H9 (cell line): ENCODE data around the gene RPL22. TPM values are rescaled to one million over a fixed set of nuclear protein-coding genes. Genes with fewer than 3 reads are reported as not detected.

Experiments used
- DNase-seq: peaks from one replicate; pipeline ENCODE4 v3.0.0-alpha.2; 2017
- H2AFZ ChIP-seq: one replicate; pipeline ENCODE4 v1.6.1; 2013; ENCODE audit warnings: mild to moderate bottlenecking, low read length, control low read depth, moderate library complexity
- H2AK5ac ChIP-seq: 2 replicates; pipeline ENCODE4 v1.6.1; 2013; ENCODE audit warnings: low read length, control low read depth, mixed read lengths; ENCODE audit not compliant: insufficient read length
- H2BK120ac ChIP-seq: one replicate; pipeline ENCODE4 v1.6.1; 2013; ENCODE audit warnings: low read depth, mild to moderate bottlenecking, low read length, control low read depth, inconsistent platforms; ENCODE audit not compliant: poor library complexity, severe bottlenecking
- H2BK12ac ChIP-seq: 2 replicates; pipeline ENCODE4 v1.6.1; 2013; ENCODE audit warnings: low read length, control low read depth, mixed read lengths, low read depth; ENCODE audit not compliant: insufficient read length
- H2BK15ac ChIP-seq: 2 replicates; pipeline ENCODE4 v1.6.1; 2013; ENCODE audit warnings: low read depth, low read length, control low read depth
- H2BK20ac ChIP-seq: one replicate; pipeline ENCODE4 v1.6.1; 2013; ENCODE audit warnings: low read depth, mild to moderate bottlenecking, low read length, control low read depth, inconsistent platforms; ENCODE audit not compliant: poor library complexity, severe bottlenecking
- H2BK5ac ChIP-seq: 2 replicates; pipeline ENCODE4 v1.6.1; 2013; ENCODE audit warnings: low read length, control low read depth, mixed read lengths; ENCODE audit not compliant: insufficient read length
- H3K14ac ChIP-seq: 2 replicates; pipeline ENCODE4 v1.6.1; 2013; ENCODE audit warnings: low read length, control low read depth; ENCODE audit not compliant: insufficient read depth
- H3K18ac ChIP-seq: 2 replicates; pipeline ENCODE4 v1.6.1; 2013; ENCODE audit warnings: low read depth, mild to moderate bottlenecking, mixed read lengths, low read length, control low read depth; ENCODE audit not compliant: insufficient read length
- H3K23ac ChIP-seq: 2 replicates; pipeline ENCODE4 v1.6.1; 2013; ENCODE audit warnings: low read length, control low read depth, mixed read lengths, low read depth; ENCODE audit not compliant: insufficient read length
- H3K23me2 ChIP-seq: 2 replicates; pipeline ENCODE4 v1.6.1; 2013; ENCODE audit warnings: low read depth, mild to moderate bottlenecking, mixed read lengths, low read length, control low read depth; ENCODE audit not compliant: insufficient read length, poor library complexity, severe bottlenecking
- H3K27ac ChIP-seq: 2 replicates; pipeline ENCODE4 v1.5.1; 2013; ENCODE audit warnings: low read length, control low read depth, mixed read lengths, low read depth; ENCODE audit not compliant: insufficient read length
- H3K27me3 ChIP-seq: 2 replicates; pipeline ENCODE4 v1.6.1; 2013; ENCODE audit warnings: low read length, control low read depth, inconsistent platforms; ENCODE audit not compliant: insufficient read depth
- H3K4ac ChIP-seq: 2 replicates; pipeline ENCODE4 v1.6.1; 2013; ENCODE audit warnings: low read depth, mild to moderate bottlenecking, control low read depth, inconsistent platforms, low read length, moderate library complexity
- H3K4me1 ChIP-seq: 2 replicates; pipeline ENCODE4 v1.6.1; 2013; ENCODE audit warnings: low read length, control low read depth, inconsistent platforms; ENCODE audit not compliant: insufficient read depth
- H3K4me2 ChIP-seq: 2 replicates; pipeline ENCODE4 v1.6.1; 2013; ENCODE audit warnings: low read length, control low read depth, mixed read lengths; ENCODE audit not compliant: insufficient read length, insufficient read depth
- H3K56ac ChIP-seq: 2 replicates; pipeline ENCODE4 v1.6.1; 2013; ENCODE audit warnings: low read depth, mild to moderate bottlenecking, mixed read lengths, low read length, control low read depth; ENCODE audit not compliant: insufficient read length
- H3K79me1 ChIP-seq: 2 replicates; pipeline ENCODE4 v1.6.1; 2013; ENCODE audit warnings: low read depth, mild to moderate bottlenecking, moderate library complexity, low read length, control low read depth, inconsistent platforms; ENCODE audit not compliant: insufficient read depth, poor library complexity, severe bottlenecking
- H3K79me2 ChIP-seq: 2 replicates; pipeline ENCODE4 v1.6.1; 2013; ENCODE audit warnings: low read length, control low read depth, inconsistent platforms; ENCODE audit not compliant: insufficient read depth
- H3K9ac ChIP-seq: 2 replicates; pipeline ENCODE4 v1.6.1; 2013; ENCODE audit warnings: low read length, control low read depth, mixed read lengths; ENCODE audit not compliant: insufficient read length; ENCODE audit errors: extremely low read depth
- H3K9me3 ChIP-seq: one replicate; pipeline ENCODE4 v1.6.1; 2013; ENCODE audit warnings: low read depth, low read length, inconsistent platforms; ENCODE audit not compliant: control insufficient read depth
- H3T11ph ChIP-seq: one replicate; pipeline ENCODE4 v1.6.1; 2013; ENCODE audit warnings: mild to moderate bottlenecking, low read length, control low read depth, inconsistent platforms
- H4K20me1 ChIP-seq: one replicate; pipeline ENCODE4 v1.6.1; 2013; ENCODE audit not compliant: control insufficient read depth, insufficient read length, insufficient read depth
- H4K5ac ChIP-seq: 2 replicates; pipeline ENCODE4 v1.6.1; 2013; ENCODE audit warnings: low read depth, mild to moderate bottlenecking, mixed read lengths, low read length, control low read depth; ENCODE audit not compliant: insufficient read length
- H4K8ac ChIP-seq: replicated peaks from 2 replicates; pipeline ENCODE4 v1.6.1; 2013; ENCODE audit warnings: low read length, control low read depth, mixed read lengths, low read depth; ENCODE audit not compliant: insufficient read length
- H4K91ac ChIP-seq: 2 replicates; pipeline ENCODE4 v1.6.1; 2013; ENCODE audit warnings: low read depth, mild to moderate bottlenecking, moderate library complexity, mixed read lengths, low read length, control low read depth; ENCODE audit not compliant: insufficient read length
- H3K27ac Mint-ChIP-seq, 3 experiments: 2 replicates in 2 of 3; 3 replicates in 1 of 3; pipeline ENCODE4 v1.8.0; 2020 to 2021; ENCODE audit warnings: mixed read lengths in 3 of 3, mild to moderate bottlenecking in 1 of 3, moderate library complexity in 1 of 3
- H3K27me3 Mint-ChIP-seq: 2 replicates; pipeline ENCODE4 v1.8.0; 2021; ENCODE audit warnings: low read depth, mild to moderate bottlenecking, moderate library complexity, mixed read lengths
- H3K36me3 Mint-ChIP-seq, 3 experiments: 2 replicates in 2 of 3; 3 replicates in 1 of 3; pipeline ENCODE4 v1.8.0; 2020 to 2021; ENCODE audit warnings: low read depth in 3 of 3, mixed read lengths in 3 of 3; ENCODE audit not compliant: insufficient read depth in 1 of 3
- H3K4me1 Mint-ChIP-seq, 2 experiments: 2 replicates each; pipeline ENCODE4 v1.8.0; 2020; ENCODE audit warnings: mixed read lengths in 2 of 2
- H3K4me3 Mint-ChIP-seq, 2 experiments: 2 replicates in 1 of 2; 3 replicates in 1 of 2; pipeline ENCODE4 v1.8.0; 2020 to 2021; ENCODE audit warnings: mild to moderate bottlenecking in 2 of 2, mixed read lengths in 2 of 2, moderate library complexity in 1 of 2
- H3K9me3 Mint-ChIP-seq, 2 experiments: 2 replicates in 1 of 2; 3 replicates in 1 of 2; pipeline ENCODE4 v1.8.0; 2020; ENCODE audit warnings: mild to moderate bottlenecking in 2 of 2, mixed read lengths in 2 of 2, moderate library complexity in 1 of 2
- WGBS: extraction: QIAGEN DNeasy Blood & Tissue Kit; methylation state at CpG from one replicate; pipeline ENCODE4 v1.1.7; 2013; ENCODE audit warnings: missing lambda C conversion rate, low lambda C conversion rate, mixed read lengths; ENCODE audit not compliant: insufficient read length; ENCODE audit errors: extremely low coverage; 5-methylcytosine and 5-hydroxymethylcytosine counted together
- total RNA-seq: library from RNA; stranded (reverse); gene quantifications from 2 replicates; pipeline ENCODE4 v1.2.1, GENCODE V29; 2021
- TF ChIP-seq, protein P1 (sequence below): fragments of 200-600 bp; sonication (generic); conservative IDR thresholded peaks from 3 replicates; pipeline ENCODE4 v1.8.0; 2021; ENCODE audit warnings: antibody characterized with exemption, mild to moderate bottlenecking

RPL22 gene
- total RNA-seq, 1 experiment from 2014 or later = 582 TPM

GRCh38 chr1:6151291-6151822 lies 48.0 kb downstream of the RPL22 start:
- no peak overlapping the region for H2BK5ac ChIP-seq
- H2AFZ ChIP-seq = no peak overlapping the region
- H3K27me3 Mint-ChIP-seq = peaks cover 25% of the 10 kb centered on the region
- no peak overlapping the region for H3K56ac ChIP-seq
- H3K9me3 Mint-ChIP-seq = no peaks in the 10 kb centered on the region
- H3K4me1 Mint-ChIP-seq = peaks cover 0 to 2% of the 10 kb centered on the region in 2 experiments; a peak in 2 of 4 replicates
- no CpG with 5 or more reads among the region's 9 CpGs for WGBS
- no peaks in the 10 kb centered on the region for H3K36me3 Mint-ChIP-seq
- no peak overlapping the region for H2BK15ac ChIP-seq
- no peak overlapping the region for H3K4ac ChIP-seq
- TF ChIP-seq, protein P1, sequence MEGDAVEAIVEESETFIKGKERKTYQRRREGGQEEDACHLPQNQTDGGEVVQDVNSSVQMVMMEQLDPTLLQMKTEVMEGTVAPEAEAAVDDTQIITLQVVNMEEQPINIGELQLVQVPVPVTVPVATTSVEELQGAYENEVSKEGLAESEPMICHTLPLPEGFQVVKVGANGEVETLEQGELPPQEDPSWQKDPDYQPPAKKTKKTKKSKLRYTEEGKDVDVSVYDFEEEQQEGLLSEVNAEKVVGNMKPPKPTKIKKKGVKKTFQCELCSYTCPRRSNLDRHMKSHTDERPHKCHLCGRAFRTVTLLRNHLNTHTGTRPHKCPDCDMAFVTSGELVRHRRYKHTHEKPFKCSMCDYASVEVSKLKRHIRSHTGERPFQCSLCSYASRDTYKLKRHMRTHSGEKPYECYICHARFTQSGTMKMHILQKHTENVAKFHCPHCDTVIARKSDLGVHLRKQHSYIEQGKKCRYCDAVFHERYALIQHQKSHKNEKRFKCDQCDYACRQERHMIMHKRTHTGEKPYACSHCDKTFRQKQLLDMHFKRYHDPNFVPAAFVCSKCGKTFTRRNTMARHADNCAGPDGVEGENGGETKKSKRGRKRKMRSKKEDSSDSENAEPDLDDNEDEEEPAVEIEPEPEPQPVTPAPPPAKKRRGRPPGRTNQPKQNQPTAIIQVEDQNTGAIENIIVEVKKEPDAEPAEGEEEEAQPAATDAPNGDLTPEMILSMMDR = no peak
- no peaks in the 10 kb centered on the region for H3K79me1 ChIP-seq
- H3K9ac ChIP-seq = no peak overlapping the region
- H2BK12ac ChIP-seq = no peak overlapping the region
- H2BK20ac ChIP-seq = no peak overlapping the region
- H3K27me3 ChIP-seq = peaks cover 9% of the 10 kb centered on the region; the same call in 1 of the 2 replicates
- no peaks in the 10 kb centered on the region for H3K9me3 ChIP-seq
- H4K20me1 ChIP-seq = no peaks in the 10 kb centered on the region
- no peak overlapping the region for H3K4me2 ChIP-seq
- H2BK120ac ChIP-seq = no peak overlapping the region
- no peak overlapping the region for H3K4me3 Mint-ChIP-seq
- peaks cover 12% of the 10 kb centered on the region for H3K23me2 ChIP-seq
- DNase-seq = no peak
- no peak overlapping the region for H3T11ph ChIP-seq
- no peak overlapping the region for H2AK5ac ChIP-seq
- H3K4me1 ChIP-seq = no peaks in the 10 kb centered on the region
- H3K23ac ChIP-seq = no peak overlapping the region
- H3K79me2 ChIP-seq = no peaks in the 10 kb centered on the region
- no peak overlapping the region; a peak in 1 of 7 replicates for H3K27ac Mint-ChIP-seq
- no peak overlapping the region for H3K18ac ChIP-seq
- H3K14ac ChIP-seq = no peak overlapping the region; the same call in 1 of the 2 replicates
- no peak overlapping the region for H3K27ac ChIP-seq
- H4K5ac ChIP-seq = no peak overlapping the region
- H4K8ac ChIP-seq = no peak overlapping the region
- H4K91ac ChIP-seq = no peak overlapping the region
